Measurements from ENCODE around the gene ACSF3.

Gene ACSF3

GRCh38 chr16:89072548-89073130 is 21.0 kb upstream of the ACSF3 start:
- TF ChIP-seq CTCF (IDR thresholded peaks at IDR 0.05), result no peak

- TF ChIP-seq CTCF (IDR thresholded peaks at IDR 0.05), result no peak
These were observed 20.1 kb upstream of the ACSF3 start for GRCh38 chr16:89073346-89074071.

- TF ChIP-seq CTCF (IDR thresholded peaks at IDR 0.05), result no peak
These were observed 18.6 kb upstream of the ACSF3 start for GRCh38 chr16:89074803-89075688.

GRCh38 chr16:89076159-89076558 is 17.5 kb upstream of the ACSF3 start:
- TF ChIP-seq CTCF (IDR thresholded peaks at IDR 0.05), result no peak

- no peak for TF ChIP-seq CTCF (IDR thresholded peaks at IDR 0.05)
These were observed 16.6 kb upstream of the ACSF3 start for GRCh38 chr16:89077076-89077475.

GRCh38 chr16:89078172-89078571 is 15.5 kb upstream of the ACSF3 start:
- TF ChIP-seq CTCF (IDR thresholded peaks at IDR 0.05), result no peak

GRCh38 chr16:89079434-89079980 is 14.1 kb upstream of the ACSF3 start:
- no peak for TF ChIP-seq CTCF (IDR thresholded peaks at IDR 0.05)

All from LNCAP (cell line).